Mucosa of descending colon (tissue), 3 donors: ENCODE data around the gene PKD1L1. TPM values are rescaled to one million over a fixed set of nuclear protein-coding genes. Genes with fewer than 3 reads are reported as not detected.
A peak's percentile ranks its signal among the peaks of the same experiment; 100 is the strongest.
"Not testable (repeated sequence)": the region's sequence is repeated elsewhere in the genome, so short reads cannot be mapped to it uniquely, and the experiment has no call there.

Experiments
- ATAC-seq: fragments of 200-7000 bp; cut with Tn5 transposase; one replicate; pipeline ENCODE4 v1.9.1; 2020; ENCODE audit warnings: mild to moderate bottlenecking, moderate library complexity
- DNase-seq, 3 donors: peaks; one replicate each; pipeline ENCODE4 v3.0.0-alpha.2; 2020
- H3K36me3 ChIP-seq: fragments of 200-600 bp; one replicate; pipeline ENCODE4 v1.8.0; 2021; ENCODE audit warnings: low read depth, mild to moderate bottlenecking
- H3K4me1 ChIP-seq: fragments of 200-600 bp; one replicate; pipeline ENCODE4 v1.8.0; 2021; ENCODE audit warnings: low read depth, mild to moderate bottlenecking
- H3K4me3 ChIP-seq: fragments of 200-600 bp; one replicate; pipeline ENCODE4 v1.8.0; 2021; ENCODE audit warnings: mild to moderate bottlenecking
- H3K9me3 ChIP-seq: fragments of 200-600 bp; one replicate; pipeline ENCODE4 v1.8.0; 2021; ENCODE audit warnings: mild to moderate bottlenecking
- intact Hi-C, 2 donors: fragments of 100-400 bp; cut with DNase I in 1 of 2; cut with micrococcal nuclease in 1 of 2; formaldehyde crosslinking; loops; one replicate each; pipeline versions ENCODE4 v1.11.0 to v1.11.1; 2022; cut with DNase I, micrococcal nuclease
- total RNA-seq, 3 donors: library from RNA; stranded (reverse); fragmentation: NEBNext Ultra II Directional in 2 of 3; extraction: Animal tissue kit (Norgen Biotek cat#: 25700) in 2 of 3; gene quantifications; one replicate each; pipeline versions ENCODE4 v1.2.1 to v1.2.4, GENCODE V29; 2021 to 2023
- TF ChIP-seq, protein P1 (sequence below): fragments of 200-600 bp; IDR thresholded peaks from one replicate; pipeline ENCODE4 v1.8.0; 2022; ENCODE audit warnings: antibody characterized with exemption, mild to moderate bottlenecking
- donor health status: DM: no; HTN: no; CAD: no; lungs with moderate emphysema.
- donor health status: DM: no; HTN: no; CAD: no.
- donor health status: DM: no; HTN: yes; CAD: no.

Gene PKD1L1
- total RNA-seq, 3 donors from 2014 or later, result 0.60 to 0.95 (median 0.61) TPM

DNA sequence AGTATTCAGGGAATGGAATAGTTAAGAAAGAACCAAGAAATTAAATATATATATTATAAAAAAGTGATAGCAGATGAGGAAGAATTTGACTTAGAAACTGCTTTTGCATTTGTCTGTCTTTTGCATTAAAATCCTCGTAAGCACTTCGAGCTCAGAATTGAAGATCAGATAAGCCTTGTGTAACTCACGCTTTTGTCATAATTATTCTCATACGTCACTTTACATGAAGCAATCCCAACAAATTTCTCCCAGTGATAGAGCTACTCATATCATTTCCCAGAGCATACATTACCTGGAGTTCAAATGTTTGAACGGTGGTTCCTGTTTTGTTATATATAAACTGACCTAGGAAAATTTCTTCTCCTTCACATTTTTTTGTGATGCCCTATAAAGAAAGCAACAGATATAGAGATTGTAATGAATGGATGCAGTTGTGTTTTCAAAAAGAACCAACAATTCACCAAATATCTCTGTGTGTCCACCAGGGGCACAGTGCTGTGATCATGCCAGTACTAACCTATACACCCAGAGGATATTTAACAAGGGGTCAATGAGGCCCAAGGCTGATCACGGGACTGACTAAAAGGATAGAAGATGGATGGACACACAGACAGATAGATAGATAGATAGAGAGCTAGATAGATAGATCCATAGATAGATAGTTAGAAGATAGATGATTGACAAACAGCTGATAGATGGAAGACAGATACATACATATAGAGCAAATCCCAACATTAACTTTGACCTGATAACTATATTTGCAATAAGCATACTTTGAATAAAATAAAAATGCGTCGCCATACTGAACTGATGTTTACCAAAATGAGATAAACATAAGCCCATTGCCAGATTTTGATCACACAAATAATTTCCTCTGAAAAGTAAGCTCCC lies 40.5 kb upstream of the PKD1L1 start:
- no peaks in the 10 kb centered on the region for H3K4me1 ChIP-seq
- intact Hi-C loops, result no loop called here
- H3K9me3 ChIP-seq, result no peaks in the 10 kb centered on the region
- no peak overlapping the region for H3K4me3 ChIP-seq
- no peak for ATAC-seq
- TF ChIP-seq, protein P1, sequence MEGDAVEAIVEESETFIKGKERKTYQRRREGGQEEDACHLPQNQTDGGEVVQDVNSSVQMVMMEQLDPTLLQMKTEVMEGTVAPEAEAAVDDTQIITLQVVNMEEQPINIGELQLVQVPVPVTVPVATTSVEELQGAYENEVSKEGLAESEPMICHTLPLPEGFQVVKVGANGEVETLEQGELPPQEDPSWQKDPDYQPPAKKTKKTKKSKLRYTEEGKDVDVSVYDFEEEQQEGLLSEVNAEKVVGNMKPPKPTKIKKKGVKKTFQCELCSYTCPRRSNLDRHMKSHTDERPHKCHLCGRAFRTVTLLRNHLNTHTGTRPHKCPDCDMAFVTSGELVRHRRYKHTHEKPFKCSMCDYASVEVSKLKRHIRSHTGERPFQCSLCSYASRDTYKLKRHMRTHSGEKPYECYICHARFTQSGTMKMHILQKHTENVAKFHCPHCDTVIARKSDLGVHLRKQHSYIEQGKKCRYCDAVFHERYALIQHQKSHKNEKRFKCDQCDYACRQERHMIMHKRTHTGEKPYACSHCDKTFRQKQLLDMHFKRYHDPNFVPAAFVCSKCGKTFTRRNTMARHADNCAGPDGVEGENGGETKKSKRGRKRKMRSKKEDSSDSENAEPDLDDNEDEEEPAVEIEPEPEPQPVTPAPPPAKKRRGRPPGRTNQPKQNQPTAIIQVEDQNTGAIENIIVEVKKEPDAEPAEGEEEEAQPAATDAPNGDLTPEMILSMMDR, result no peak
- no peak for DNase-seq
- H3K36me3 ChIP-seq, result no peaks in the 10 kb centered on the region

DNA sequence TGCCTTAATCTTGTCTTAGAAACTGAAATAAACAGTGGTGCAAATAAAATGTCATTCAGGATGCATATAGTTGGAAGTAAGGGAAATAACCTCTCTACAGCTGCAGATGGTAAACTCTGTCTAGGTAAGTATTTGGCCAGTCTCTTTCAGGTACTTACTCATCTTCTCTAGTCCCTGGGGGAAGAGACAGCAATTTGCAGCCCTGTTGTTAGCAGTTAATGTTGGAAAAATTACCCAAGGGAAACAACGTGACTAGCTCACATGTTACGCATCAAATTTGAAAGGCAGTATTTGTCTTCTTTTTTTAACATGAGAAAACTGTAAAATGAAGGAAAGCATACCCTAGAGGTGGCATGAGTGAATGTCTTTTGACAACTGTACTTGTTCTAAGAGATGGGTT lies 34.3 kb upstream of the PKD1L1 start:
- DNase-seq (no peak), ATAC-seq (no peak)
- H3K36me3 ChIP-seq, result no peaks in the 10 kb centered on the region
- no peaks in the 10 kb centered on the region for H3K9me3 ChIP-seq
- TF ChIP-seq, protein P1, result no peak
- peaks cover 9% of the 10 kb centered on the region for H3K4me1 ChIP-seq
- intact Hi-C loops, result no loop called here
- H3K4me3 ChIP-seq, result no peak overlapping the region

DNA sequence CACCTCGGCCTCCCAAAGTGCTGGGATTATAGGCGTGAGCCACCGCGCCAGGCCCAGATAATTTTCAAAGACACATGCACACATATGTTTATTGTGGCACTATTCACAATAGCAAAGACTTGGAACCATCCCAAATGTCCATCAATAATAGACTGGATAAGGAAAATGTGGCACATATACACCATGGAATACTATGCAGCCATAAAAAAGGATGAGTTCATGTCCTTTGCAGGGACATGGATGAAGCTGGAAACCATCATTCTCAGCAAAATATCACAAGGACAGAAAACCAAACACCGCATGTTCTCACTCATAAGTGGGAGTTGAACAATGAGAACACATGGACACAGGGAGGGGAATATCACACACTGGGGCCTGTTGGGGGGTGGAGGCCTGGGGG lies 32.4 kb upstream of the PKD1L1 start:
- ATAC-seq, H3K4me3 ChIP-seq, DNase-seq, intact Hi-C loops, H3K4me1 ChIP-seq, H3K9me3 ChIP-seq, H3K36me3 ChIP-seq: not testable (repeated sequence)

DNA sequence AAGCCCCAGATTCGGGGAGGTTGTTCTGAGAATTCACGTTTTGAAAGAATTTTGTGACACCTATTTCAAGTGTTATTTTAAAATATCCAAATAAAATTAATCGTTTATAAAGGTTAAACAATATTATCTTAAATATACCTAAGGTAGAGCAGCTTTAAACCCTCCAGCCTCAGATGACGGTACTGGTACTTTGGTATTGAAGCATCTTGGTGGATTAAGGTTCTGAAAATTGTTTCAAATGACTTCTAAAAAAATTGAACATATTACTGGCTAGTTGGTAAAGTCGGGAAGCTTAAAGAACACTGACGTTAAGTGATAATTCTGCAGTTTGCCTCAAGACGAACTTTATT lies 31.5 kb upstream of the PKD1L1 start:
- H3K36me3 ChIP-seq, result peaks cover 4% of the 10 kb centered on the region
- no peak for DNase-seq
- no peaks in the 10 kb centered on the region for H3K9me3 ChIP-seq
- no peak overlapping the region for H3K4me3 ChIP-seq
- intact Hi-C loops, result no loop called here
- TF ChIP-seq, protein P1, result no peak
- no peak for ATAC-seq
- peaks cover 9% of the 10 kb centered on the region for H3K4me1 ChIP-seq

DNA sequence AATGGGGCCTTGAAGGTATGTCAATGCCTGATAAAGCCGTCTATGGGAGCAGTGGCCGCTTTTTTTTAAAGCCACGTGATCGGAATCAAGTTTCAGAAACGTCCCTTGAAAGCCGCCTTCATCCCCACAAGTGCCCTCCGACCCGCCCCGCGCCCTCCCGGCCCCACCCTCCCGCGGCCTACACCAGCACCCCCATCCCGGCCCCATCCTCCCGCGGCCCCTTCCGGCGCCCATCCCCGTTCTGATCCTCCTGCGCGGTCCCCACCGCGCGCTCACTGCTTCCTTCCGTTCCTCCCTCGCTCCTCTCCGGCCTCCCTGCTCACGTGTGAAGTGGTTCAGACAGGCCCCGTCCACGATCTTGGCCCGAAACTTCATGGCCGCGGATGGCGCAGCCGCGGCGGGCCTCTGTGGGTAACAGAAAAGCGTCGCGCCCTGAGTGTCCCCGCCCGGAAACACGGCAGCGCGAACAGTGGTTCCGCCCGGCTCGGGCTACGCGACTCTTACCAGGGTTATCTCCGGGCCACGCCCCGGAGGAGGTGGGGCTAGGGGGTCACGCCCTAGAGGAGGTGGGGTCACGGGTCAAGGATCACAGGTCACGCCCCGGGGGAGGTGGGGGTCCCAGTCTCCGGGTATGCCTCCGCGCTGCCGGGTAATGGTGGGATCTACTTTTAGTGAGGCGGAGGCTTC lies 31.0 kb upstream of the PKD1L1 start, which contains the start of gene HUS1:
Gene HUS1, minus strand, starts transcription at position 471 of the 687 bp plus-strand sequence. Its CDS starts 96 bp downstream, at position 375.
- intact Hi-C loops, result no loop called here
- H3K4me1 ChIP-seq, result peaks cover 9% of the 10 kb centered on the region
- TF ChIP-seq, protein P1, result no peak
- H3K9me3 ChIP-seq, result no peaks in the 10 kb centered on the region
- DNase-seq (peak; percentile 93 to 96 (median 94)), ATAC-seq (peak; percentile 100)
- H3K4me3 ChIP-seq, result peak within 1 kb of the TSS; percentile 39
- peaks cover 4% of the 10 kb centered on the region for H3K36me3 ChIP-seq

DNA sequence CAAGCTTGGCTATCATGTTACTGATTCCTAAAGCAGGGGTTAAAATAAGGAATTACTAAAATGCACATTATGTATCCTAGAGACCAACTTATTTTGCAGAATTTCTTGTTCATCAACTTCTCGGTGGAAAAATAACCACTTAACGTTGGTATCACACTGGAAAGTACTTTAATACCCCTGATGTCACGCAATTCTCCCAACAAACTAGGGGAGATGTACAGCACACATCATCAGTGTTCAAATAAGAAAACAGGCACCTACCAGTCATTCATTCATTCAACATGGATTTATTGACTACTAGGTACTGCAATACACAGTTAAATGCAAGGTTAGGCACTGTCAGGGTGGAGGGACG lies 30.5 kb upstream of the PKD1L1 start:
- Histone ChIP-seq H3K36me3 (peaks cover 4% of the 10 kb centered on the region), H3K4me3 (peak overlapping the region; percentile 39), H3K9me3 (no peaks in the 10 kb centered on the region), H3K4me1 (peaks cover 9% of the 10 kb centered on the region)
- intact Hi-C loops, result no loop called here
- no peak for ATAC-seq
- TF ChIP-seq, protein P1, result no peak
- DNase-seq, result no peak
